HL-60/S4 (cell line): ENCODE results near the gene POGZ.

Experiments
- in situ Hi-C: fragments of 300-500 bp; cut with MboI; formaldehyde crosslinking; loops from 2 replicates; pipeline ENCODE4 v1.14.3; 2022; ENCODE audit warnings: low sequenced_read_pairs

Gene POGZ, protein sequence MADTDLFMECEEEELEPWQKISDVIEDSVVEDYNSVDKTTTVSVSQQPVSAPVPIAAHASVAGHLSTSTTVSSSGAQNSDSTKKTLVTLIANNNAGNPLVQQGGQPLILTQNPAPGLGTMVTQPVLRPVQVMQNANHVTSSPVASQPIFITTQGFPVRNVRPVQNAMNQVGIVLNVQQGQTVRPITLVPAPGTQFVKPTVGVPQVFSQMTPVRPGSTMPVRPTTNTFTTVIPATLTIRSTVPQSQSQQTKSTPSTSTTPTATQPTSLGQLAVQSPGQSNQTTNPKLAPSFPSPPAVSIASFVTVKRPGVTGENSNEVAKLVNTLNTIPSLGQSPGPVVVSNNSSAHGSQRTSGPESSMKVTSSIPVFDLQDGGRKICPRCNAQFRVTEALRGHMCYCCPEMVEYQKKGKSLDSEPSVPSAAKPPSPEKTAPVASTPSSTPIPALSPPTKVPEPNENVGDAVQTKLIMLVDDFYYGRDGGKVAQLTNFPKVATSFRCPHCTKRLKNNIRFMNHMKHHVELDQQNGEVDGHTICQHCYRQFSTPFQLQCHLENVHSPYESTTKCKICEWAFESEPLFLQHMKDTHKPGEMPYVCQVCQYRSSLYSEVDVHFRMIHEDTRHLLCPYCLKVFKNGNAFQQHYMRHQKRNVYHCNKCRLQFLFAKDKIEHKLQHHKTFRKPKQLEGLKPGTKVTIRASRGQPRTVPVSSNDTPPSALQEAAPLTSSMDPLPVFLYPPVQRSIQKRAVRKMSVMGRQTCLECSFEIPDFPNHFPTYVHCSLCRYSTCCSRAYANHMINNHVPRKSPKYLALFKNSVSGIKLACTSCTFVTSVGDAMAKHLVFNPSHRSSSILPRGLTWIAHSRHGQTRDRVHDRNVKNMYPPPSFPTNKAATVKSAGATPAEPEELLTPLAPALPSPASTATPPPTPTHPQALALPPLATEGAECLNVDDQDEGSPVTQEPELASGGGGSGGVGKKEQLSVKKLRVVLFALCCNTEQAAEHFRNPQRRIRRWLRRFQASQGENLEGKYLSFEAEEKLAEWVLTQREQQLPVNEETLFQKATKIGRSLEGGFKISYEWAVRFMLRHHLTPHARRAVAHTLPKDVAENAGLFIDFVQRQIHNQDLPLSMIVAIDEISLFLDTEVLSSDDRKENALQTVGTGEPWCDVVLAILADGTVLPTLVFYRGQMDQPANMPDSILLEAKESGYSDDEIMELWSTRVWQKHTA (N-terminal part only)

DNA sequence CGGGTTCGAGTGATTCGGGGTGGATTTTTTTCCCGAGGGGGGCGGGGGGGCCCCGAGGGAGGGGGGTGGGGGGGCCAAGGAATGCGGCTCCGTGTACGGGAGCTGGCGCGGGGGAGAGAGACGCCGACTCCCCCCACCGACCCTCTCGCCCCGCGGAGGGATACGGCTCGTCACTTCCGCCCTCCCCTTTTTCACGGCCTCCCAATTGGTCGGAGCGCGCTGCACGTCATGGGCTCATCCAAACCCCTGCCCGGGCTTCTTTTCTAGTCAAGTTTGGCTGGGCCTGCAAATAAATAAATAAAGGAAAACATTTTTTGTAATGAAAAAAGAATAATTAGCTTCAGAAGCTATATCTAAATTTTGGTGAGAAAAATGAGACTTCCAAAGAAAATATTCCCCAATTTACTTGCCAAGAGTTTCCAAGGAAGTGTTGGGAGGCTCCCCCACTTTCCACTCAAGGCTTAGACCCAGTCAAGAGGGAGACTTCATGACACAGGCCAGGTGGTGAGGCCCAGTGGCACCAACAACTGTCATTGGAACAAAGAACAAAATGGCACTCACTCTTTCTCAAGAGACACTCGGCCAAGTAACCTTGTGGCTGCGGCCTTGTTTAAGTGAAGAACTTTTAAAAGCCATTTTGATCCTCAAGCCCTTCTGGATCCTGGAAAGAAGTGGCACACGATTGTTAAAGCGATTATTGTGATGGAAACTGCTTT, at the start of gene POGZ:
Gene POGZ (minus strand): TSS at position 164 of the 716 bp plus-strand sequence. CDS start 17,290 bp downstream, outside the sequence.
- in situ Hi-C loops, result no loop called here

DNA sequence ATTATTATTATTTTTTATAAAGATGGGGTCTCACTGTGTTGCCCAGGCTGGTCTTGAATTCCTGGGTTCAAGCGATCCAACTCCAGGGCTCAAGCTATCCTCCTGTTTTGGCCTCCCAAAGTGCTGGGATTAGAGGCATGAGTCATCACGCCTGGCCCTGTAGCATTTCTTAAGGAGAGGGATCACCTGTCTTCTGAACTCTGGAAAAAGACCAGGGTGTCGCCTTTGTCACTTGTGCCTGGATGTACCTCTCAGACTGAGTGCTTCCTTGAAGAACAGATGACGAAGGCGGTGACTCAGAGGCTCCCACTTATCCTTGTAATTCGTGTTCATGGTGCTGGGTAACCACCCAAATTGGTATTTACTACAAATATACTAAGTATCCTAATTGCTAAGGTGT, 49.5 kb upstream of the POGZ start:
- in situ Hi-C loops, result no loop called here

DNA sequence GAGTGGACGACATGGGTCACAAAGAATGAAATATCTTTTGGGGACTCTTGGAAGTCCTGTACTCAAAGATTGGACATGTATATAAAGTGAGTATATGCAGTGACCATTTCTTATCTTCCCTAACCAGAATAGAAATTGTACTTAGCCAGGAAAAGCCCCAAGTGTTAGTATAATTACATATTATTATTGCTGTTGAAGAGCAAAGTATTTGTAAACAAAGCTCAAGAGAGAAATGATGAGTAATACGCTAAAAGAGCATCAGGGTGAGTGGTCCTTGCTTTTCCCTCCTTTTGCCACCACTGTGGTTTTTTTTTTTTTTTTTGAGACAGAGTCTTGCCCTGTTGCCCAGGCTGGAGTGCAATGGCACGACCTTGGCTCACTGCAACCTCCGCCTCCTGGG, 45.5 kb upstream of the POGZ start:
- in situ Hi-C loops, result no loop called here

DNA sequence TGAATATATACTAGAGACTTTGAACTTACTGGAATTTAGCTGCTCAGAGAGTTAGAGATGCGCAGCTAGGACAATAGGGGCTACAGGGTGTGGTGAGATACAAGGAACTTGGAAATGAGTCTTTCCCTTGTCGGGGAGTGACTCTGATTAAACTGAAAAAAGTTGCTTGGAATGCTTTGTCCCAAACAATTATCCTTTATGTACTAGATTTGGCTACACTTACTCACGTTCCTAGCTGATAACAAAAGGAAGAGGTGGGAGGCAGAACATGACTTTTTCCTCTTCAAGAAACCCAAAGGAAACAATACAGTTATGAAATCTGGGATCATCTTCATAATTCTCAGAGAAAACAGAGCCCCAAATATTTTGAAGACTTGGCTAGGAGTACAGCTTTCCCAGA, 45.0 kb upstream of the POGZ start:
- in situ Hi-C loops, result no loop called here

DNA sequence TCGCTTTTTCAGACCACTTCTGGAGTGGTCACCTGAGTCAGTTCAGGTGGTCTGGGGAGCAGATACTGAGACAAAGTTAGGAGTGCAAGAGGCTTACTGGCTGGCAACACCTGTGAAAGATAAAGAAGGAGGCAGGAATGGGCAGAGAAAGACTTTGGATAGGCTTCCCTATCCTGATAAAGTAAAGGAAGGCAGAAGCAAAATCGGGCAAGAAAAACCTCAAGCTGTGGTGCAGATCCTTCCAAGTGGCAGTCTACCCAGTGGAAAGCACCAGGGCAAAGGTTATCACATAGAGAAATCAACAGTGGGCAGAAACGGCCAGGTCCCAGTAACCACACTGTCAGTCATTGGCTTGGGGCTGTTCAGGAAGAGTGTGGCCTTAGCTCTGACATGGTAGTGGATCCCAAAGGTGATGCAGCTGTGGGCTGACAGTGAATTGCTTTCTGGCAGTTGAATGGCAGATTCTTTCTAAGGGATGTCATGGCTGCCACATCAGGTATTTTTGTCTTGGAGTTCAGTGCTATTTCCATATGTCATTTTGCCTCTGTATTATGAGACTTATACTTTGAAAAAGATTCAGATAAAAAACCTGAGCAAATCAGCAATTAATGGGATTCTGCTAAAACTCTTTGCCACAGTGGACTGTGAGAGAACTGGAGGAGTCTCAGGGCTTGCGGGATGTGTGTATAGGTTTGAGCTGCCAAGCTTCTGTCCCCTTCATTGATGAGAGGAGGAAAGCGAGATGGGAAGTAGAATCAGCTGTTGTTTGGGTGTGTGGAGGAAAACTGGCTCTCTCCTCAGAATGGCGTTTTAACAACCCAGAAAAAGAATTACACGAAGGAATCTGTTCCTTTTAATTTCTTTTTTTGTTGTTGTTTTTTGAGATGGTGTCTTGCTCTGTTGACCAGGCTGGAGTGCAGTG, 43.8 kb upstream of the POGZ start:
- in situ Hi-C loops, result no loop called here

DNA sequence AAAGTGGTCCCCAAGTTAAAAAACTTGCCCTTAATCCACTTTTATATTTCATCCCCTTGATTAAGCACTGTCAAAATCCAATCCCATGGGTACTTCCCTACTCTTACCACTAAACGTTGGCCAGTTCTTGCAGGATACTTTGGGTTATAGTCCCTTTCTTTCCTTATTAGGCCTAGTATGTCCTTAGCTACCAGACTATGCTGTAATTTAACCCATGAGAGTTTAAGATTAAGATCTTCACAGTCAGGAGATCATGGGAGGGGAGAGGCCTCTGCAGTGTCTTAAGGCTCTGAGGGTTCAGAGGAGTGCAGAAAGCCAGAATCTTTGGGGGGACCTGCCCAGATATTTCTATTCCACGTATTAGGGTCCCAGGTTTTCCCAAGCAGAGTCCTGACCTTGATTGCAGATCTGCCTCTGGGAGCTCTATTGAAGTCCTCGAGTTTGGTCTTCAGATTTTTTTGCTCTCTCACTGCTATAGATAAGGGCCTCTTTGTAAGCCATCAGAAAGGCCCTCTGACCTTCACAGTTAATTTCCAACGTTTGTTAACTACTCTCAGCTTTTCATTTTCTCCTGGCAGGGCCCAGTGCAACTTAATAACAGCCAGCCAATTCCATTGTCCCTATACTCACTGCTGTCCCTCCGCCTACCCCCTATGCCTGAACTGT, 42.9 kb upstream of the POGZ start:
- in situ Hi-C loops, result no loop called here

DNA sequence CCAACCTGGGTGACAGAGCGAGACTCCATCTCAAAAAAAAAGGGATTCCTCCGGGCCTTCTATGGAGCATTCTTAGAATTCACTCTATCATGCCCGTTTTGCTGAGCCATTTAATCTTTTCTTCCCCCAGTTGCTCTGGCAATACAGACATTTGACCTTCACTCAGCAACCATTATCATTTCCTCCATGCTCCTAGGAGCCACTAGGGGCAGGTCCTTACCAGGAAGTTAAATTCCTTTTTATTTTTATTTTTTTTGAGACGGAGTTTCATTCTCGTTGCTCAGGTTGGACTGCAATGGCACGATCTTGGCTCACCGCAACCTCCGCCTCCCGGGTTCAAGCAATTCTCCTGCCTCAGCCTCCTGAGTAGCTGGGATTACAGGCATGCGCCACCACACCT, 42.2 kb upstream of the POGZ start:
- in situ Hi-C loops, result no loop called here

DNA sequence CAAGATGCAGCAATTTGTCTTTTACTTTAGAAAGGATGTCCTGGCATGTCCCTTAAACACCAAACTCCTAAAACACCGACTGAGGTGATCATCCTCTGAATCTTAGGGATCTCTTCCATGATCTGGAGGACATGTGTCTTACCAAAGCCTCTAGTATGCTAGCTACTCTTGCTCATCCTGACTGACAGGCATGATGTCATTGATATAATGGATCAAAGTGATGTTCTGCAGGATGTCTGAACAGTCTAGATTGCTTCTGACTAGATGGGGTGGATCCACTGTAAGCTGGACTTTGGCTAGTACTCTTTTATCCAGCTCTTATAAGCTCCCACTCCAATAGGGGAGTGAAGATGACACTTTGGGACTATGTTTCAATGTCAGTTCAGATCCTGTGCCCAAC, 40.6 kb upstream of the POGZ start:
- in situ Hi-C loops, result no loop called here

DNA sequence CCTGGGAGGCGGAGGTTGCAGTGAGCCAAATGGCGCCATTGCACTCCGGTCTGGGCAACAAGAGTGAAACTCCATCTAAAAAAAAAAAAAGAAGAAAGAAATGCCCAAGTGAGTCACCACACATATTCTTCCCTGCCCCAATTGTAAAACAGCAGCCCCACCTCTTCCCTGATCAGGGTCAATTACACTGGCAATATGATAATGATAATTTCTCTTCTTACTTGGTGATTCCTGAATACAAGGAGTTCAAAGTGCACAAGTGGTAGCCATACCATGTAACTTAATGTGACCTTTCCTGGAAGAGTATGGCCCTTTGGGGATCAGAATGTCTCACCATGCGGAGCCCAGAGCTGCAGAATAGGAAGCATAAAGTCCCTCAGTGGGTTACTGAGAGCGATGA, 40.1 kb upstream of the POGZ start:
- in situ Hi-C loops, result no loop called here

DNA sequence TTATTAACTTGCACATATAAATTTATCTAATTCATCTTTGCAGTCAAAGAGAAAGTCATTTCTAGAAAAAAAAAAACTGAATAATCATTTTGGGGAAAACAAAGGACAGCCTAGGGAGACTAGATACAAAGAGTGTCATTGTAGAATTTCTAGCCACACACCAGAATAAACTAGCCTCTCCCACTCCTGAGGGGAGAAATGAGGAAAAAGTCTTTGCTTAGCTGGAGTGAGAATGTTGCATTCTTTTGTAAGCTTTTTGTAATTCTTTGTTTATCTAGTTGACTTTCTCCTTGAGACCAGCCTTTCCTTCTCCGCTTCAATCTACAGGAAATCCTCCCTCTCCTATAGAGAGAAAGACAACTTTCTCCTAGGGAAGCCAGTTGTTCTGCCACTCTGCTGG, 36.0 kb upstream of the POGZ start:
- in situ Hi-C loops, result no loop called here

DNA sequence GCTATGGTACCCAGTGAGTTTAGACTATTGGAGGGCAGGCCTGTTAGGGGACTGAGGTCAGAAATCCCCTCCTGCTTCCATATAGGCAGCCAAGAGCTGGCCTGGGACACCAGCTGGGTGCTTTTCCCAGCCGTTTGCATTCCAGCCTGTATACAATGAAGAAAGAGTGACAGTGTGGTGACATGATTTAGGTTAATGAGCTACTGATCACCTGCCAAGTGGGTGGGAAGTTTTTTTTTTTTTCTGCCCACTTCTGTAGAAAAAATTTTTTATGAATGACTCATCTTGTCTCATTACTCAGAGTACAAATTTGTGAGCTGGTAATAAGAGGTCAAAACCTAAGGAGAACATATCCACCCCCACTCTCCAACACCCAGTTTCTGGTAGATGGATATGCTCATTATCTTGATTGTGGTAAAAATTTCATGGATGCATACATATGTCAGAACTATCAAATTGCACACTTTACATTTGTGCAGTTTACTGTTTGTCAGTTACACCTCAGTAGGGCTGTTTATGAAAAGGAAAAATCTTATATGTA, 35.5 kb upstream of the POGZ start:
- in situ Hi-C loops, result no loop called here

DNA sequence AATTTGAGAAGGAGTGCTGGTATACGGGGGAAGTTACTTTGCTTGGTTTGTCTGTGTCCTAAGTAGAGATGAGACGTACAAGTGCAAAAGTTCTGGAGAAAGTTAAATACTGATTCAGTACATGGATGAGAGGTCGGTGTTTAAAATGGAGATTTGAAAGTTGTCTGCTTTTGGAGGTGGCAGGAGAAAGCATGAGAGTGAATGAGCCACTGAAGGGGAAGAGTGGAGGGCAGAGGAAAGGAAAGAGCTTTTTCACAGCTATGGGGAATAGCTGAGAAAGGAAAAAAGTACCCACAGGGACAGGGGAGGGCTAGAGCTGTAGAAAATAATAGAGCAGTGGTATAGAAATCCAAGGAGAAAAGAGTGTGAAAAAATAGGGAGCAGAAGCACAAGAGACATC, 33.7 kb upstream of the POGZ start:
- in situ Hi-C loops, result no loop called here

DNA sequence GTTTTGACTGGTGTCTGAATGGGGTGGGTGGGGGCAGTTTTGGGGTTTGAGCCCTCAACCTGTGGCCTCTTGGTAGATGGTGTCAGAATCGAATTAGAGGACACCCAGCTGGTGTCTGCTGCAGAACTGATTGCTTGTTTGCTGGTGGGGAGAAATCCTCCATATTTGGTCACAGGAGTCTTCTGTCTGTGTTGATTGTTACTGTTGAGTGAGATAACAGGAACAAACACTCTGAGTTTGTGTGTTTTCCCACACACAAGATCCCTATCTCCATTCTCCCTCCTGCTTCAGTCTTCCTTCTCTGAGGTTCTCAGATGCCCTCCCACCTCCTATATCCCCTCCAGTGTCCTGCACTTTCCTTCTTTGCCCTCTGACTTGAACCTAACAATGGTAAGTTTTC, 32.8 kb upstream of the POGZ start:
- in situ Hi-C loops, result no loop called here

DNA sequence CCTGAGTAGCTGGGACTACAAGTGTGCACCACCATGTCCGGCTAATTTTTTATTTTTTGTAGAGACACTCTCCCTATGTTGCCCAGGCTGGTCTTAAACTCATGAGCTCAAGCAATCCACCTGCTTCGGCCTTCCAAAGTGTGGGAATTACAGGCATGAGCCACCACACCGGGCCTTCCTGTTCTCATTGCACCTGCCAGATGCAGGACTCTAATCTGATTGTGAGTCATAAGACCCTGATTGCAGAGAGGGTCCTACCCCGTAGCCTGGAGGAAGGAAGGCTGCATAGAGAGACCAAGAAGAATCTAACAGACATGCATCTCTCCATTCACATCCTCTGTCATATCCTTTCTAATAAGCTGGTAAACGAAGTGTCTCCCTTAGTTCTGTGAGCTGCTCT, 32.3 kb upstream of the POGZ start:
- in situ Hi-C loops, result no loop called here

DNA sequence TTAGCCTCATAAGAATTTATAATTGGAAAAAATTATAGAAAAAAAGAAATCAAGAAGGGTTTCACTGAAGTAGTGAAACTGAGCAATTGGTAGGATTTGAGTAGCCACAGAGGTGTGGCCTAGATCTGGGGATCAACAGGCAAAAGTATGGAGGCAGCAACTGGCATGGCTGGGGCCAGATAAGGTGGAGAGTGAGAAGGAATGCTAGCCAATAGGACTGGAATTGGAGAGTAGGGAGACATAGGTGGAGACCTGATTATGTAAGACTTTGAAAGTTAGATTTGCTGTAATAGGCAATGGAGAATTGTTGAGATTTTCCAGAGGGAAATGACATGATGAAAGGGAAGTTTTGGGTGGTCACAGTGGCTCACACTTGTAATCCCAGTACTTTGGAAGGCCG, 27.3 kb upstream of the POGZ start:
- in situ Hi-C loops, result no loop called here

DNA sequence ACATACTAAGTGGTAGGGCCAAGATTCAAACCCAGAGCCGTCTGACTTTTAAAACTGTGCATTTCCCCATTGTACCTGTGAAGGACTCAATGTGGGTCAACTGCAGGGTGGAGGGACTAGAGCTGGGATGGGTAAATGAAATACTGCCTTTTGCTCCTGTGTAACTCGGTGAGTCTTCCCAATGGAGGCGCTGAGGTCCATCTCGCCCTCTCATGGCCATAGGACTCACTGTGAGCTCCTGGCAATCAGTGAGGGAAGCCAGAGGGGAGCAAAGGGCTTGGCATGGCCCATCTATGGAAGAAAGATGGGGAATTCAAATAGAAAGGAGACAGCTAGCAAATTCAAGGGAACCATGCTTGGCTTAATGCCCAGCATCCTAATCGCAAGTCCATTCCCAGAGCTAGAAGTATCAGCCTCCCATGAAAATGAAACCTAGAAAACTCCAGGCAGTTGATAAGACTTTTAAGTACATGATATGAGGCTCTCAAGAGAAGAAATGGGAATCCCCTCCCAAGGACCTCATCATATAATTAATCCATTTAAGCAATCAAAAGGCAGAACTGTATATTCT, 26.5 kb upstream of the POGZ start:
- in situ Hi-C loops, result no loop called here

DNA sequence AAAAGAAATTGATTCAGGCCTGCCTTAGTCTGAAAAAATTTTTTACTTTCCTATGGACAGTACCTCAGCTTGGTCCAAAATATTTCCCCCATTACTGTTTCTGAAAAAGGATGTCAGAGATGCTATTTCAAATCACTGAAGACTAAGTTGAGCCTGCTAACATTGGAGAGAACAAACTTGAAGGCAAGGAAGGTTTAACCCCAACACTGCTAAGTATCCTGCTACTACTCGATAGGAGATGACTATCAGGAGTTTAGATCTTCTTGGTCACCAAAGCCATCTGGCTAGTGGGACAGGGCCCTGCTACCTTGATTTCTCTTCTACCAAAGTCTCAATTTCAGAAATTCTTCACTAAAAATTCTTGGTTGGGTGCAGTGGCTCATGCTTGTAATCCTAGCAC, 22.7 kb upstream of the POGZ start:
- in situ Hi-C loops, result no loop called here

DNA sequence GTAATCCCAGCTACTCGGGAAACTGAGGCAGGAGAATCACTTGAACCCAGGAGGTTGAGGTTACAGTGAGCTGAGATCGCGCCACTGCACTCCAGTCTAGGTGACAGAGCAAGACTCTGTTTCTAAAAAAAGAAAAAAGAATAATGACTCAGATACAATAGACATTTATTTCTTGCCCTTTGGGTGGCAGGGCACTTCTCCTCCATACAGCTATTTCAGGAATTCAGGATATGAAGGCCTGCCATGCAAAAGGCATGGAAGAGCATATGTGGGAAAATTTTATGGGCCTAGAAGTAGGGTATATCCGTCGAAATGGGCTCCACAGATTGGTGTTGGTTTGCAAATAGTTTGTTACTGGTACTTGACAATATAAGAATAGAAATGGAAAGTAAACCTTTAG, 20.2 kb upstream of the POGZ start:
- in situ Hi-C loops, result no loop called here

DNA sequence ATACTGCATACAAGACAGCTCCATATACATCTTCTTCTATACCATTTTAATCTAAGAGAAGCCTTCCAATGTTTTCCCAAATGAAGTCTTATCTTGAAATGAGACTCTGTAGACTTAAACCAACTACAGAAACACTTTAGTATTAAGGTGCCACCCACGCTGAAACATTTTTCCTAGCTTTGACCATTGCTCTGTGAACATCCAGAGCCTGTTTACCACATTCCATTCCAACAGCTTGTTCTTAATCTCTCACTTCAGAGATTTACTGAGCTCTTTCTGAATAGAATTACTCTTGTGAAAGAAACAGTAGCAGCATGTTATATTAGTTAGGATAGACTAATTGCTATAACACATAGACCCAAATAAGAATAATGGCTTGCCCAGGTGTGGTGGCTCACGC, 19.6 kb upstream of the POGZ start:
- in situ Hi-C loops, result no loop called here
